Activated CD8-positive, alpha-beta memory T cell treated with anti-CD3 and anti-CD28 coated beads for 36 hours (primary cell): ENCODE data around the gene CDKN2D. TPM values are rescaled to one million over a fixed set of nuclear protein-coding genes. Genes with fewer than 3 reads are reported as not detected.
"Not testable (repeated sequence)": the region's sequence is repeated elsewhere in the genome, so short reads cannot be mapped to it uniquely, and the experiment has no call there.

ENCODE experiments used
- CTCF ChIA-PET: fragments of 350-600 bp; sonication (Branson Sonifier 250); formaldehyde crosslinking; loops from one replicate; lab custom pipeline; 2021; ENCODE audit warnings: antibody characterized with exemption; lab: Charles Lee
- POLR2A ChIA-PET: fragments of 350-600 bp; sonication (Branson Sonifier 250); formaldehyde crosslinking; loops from one replicate; lab custom pipeline; 2021; ENCODE audit warnings: antibody characterized with exemption; lab: Charles Lee
- total RNA-seq, 2 experiments: library from RNA; stranded (reverse); gene quantifications; one replicate each; pipeline ENCODE4 v1.2.3, GENCODE V29; 2021

CDKN2D gene
- total RNA-seq, 2 experiments from 2014 or later = 35.0 to 35.9 TPM

DNA sequence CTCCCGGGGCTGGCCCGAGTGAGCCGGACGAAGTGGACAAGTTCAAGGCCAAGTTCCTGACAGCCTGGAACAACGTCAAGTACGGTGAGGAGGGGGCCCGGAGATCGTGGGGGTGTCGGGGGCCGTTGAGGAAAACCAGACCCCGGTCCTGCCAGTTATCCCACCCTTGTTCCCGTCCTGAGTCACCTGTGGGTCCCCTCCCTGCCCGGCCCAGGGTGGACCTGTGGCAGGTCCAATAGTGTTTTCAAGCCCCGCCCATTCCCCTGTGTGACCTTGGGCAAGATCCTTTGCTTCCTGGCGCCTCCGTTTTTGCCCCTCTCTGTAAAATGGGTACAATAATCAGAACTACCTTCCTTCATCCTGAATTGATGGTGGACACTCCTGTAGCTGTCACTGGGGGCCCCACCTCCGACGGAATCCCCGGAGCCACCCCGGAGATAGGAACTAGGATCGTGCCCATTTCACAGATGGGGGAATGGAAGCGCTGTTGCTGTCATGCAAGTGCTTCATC lies 24.5 kb downstream of the CDKN2D start:
- POLR2A ChIA-PET = interaction anchor here (0.6 to 1.1 kb wide), 2 partner anchors 9 to 37 kb away, joined by 3 to 10 read pairs; no protein-coding TSS in a partner anchor
- CTCF ChIA-PET = interaction anchor here (0.6 to 0.9 kb wide), 2 partner anchors 9 to 158 kb away, joined by 3 to 5 read pairs; no protein-coding TSS in a partner anchor

DNA sequence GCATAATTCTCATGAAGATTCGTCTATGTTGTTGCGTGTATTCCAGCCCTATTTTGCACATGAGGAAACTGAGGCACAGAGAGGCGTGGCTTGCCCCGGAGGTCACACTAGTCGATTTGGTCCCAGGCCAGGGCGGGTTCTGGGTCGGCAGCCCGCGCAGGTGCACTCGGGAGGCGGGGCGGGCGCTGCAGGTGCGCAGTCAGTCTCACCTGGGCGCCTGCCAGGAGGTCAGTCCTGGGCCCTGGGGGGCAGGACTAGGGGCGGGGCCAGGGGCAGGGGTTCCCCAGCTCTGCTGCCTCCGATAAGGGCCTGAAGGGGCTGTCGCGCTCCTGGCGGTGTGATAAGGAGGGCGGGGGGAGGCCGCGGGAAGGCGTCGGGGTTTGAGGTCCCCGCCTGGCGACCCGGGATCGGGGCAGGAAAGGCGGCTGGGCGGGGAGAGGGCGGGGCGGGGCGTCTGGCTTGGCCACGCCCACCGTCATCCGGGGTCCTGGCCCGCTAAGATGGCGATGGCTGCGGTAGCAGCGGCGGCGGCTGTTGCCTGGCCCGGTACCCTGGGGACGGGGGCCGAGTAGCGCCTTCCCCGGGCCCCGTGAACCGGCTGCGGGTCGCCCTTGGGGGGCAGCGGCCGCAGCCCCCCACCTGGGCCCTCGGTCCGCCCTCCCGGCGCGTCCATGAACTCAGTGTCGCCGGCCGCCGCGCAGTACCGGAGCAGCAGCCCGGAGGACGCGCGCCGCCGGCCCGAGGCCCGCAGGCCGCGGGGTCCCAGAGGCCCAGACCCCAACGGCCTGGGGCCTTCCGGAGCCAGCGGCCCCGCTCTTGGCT lies 25.1 kb downstream of the CDKN2D start, which contains the start of gene ATG4D:
Gene ATG4D, plus strand, starts transcription at position 485 of the 822 bp plus-strand sequence. Its CDS starts 187 bp downstream, at position 672.
- CTCF ChIA-PET = interaction anchor here (1.1 to 3.1 kb wide), 5 partner anchors 9 to 139 kb away, joined by 3 to 16 read pairs (median 3); no protein-coding TSS in a partner anchor
- POLR2A ChIA-PET = interaction anchor here (1.0 kb wide), 1 partner anchor 15 kb away, joined by 4 read pairs; no protein-coding TSS in a partner anchor

DNA sequence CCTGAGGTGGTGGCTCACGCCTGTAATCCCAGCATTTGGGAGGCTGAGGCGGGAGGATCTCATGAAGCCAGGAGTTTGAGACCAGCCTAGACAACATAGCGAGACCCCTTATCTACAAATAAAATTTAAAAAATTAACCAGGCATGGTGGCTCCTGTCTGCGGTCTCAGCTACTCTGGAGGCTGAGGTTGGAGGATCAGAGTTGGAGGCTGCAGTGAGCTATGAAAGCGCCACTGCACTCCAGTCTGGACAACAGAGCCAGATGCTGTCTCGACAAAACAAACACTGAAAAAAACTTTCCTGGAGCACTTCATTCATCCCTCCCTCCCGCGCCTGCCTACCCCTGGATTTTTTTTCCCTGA lies 25.7 kb downstream of the CDKN2D start:
- POLR2A ChIA-PET = interaction anchor here (1.0 kb wide), 1 partner anchor 16 kb away, joined by 4 read pairs; no protein-coding TSS in a partner anchor
- CTCF ChIA-PET = interaction anchor here (1.1 to 3.1 kb wide), 7 partner anchors 10 to 139 kb away, joined by 3 to 16 read pairs (median 4); no protein-coding TSS in a partner anchor

DNA sequence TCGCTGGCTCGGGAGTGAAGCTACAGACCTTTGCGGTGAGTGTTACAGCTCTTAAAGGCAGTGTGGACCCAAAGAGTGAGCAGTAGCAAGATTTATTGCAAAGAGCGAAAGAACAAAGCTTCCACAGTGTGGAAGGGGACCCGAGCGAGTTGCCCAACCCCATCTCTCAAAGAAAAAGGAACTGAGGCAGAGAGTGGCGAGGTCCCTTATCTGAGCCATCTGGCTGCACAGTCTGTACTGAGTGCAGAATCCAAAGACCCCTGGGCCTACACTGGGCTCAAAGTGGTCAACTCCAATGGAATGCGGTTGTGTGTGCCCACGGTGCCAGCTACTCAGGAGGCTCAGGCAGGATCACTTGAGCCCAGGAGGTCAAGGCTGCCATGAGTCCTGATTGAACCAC lies 29.8 kb downstream of the CDKN2D start:
- POLR2A ChIA-PET = not testable (repeated sequence)

DNA sequence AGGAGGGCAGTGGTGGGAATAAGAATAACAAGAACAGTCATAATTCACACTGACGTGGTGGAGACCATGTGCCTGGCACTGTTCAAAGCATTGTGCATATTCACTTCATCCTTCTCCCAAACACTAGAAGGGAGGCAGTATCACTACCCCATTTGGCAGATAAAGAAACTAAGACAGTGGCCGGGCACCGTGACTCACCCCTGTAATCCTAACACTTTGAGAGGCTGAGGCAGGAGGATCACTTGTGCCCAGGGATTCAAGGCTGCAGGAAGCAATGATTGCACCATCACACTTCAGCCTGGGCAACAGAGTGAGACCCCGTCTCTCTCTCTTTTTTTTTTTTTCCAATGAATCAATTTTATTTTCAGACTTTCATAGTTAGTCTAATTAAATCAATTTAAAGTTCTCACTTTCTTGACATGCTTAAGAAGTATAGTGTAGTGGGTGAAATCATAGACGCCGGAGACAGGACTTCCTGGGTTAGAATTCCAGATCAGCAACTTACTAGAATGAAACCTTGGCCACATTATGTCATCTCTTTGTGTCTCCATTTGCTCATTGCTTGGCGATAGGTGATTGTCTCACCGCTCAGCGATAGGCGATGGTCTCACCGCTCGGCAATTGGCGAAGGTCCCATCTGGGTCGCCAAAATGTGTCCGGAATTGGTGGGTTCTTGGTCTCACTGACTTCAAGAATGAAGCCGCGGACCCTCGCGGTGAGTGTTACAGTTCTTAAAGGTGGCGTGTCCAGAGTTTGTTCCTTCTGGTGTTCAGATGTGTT lies 30.4 kb downstream of the CDKN2D start:
- ChIA-PET POLR2A (interaction anchor here (0.5 to 0.6 kb wide), 2 partner anchors 120 to 222 kb away, joined by 3 read pairs; no protein-coding TSS in a partner anchor), CTCF (interaction anchor here (0.8 kb wide), 1 partner anchor 33 kb away, joined by 3 read pairs; no protein-coding TSS in a partner anchor)

More for the DNA sequence above, 29.8 kb downstream of the CDKN2D start:
- CTCF ChIA-PET = interaction anchor here (0.7 to 0.8 kb wide), 2 partner anchors 34 to 163 kb away, joined by 3 read pairs; no protein-coding TSS in a partner anchor

DNA sequence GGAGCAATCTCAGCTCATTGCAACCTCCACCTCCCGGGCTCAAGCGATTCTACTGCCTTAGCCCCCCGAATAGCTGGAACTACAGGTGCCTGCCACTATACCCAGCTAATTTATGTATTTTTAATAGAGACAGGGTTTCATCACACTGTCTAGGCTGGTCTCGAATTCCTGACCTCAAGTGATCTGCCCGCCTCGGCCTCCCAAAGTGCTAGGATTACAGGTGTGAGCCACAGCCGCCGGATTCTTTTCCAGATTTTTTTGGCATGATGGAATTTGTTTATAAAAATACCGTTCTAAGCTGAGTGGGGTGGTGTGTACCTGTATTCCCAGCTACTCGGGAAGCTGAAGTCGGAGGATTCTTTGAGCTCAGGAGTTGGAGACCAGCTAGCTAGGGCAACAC lies 31.1 kb downstream of the CDKN2D start:
- CTCF ChIA-PET = interaction anchor here (0.9 kb wide), 1 partner anchor 107 kb away, joined by 3 read pairs; no protein-coding TSS in a partner anchor
- POLR2A ChIA-PET = interaction anchor here (0.5 to 0.6 kb wide), 2 partner anchors 121 to 222 kb away, joined by 3 read pairs; no protein-coding TSS in a partner anchor

DNA sequence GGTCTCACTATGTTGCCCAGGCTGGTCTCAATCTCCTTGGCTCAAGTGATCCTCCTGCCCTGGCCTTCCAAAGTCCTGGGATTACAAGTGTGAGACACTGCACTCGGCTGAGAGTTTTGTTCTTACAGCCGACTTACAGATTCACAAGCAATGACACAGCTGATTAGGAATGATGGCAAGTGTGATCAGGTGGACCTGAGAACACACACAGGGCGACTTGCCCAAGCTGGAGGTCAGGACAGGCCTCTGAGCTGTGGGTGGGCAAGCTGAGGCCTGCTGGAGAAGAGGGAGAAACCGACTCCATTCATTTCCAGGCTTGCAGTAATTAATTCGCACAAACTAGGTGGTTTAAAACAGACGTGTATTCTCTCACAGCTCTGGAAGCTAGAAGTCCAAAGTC lies 33.2 kb downstream of the CDKN2D start:
- ChIA-PET POLR2A (interaction anchor here (0.6 to 0.7 kb wide), 2 partner anchors 17 to 19 kb away, joined by 3 to 4 read pairs; no protein-coding TSS in a partner anchor), CTCF (interaction anchor here (0.6 to 1.8 kb wide), 4 partner anchors 19 to 109 kb away, joined by 3 to 5 read pairs (median 5); no protein-coding TSS in a partner anchor)

DNA sequence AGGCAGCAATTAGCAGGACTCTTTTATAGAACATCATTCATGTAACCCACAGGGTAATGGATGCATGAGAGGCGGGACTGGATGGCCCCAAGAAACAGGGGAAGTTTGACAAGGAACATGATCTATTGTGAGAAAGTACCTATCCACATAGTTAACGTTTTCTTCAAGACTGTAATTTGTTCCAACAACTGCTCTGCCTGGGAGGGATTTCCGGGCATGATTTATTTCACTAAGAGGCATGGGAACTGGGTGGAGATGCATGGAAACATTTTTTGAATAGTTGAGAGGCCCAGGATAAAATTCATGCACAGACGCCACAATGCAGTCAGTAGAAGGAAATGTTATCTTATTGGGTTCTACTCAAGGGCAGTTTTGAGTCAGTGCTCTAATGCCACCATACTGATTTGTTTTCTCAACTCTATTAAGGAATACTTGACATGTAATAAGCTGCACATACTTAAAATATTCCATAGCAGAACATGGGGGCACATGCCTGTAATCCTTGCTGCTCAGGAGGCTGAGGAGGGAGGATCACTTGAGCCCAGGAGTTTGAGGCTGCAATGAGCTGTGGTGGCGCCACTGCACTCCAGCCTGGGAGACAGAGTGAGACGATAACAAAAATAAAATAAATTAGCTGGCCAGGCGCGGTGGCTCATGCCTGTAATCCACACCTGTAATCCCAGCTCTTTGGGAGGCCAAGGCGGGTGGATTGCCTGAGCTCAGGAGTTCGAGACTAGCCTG lies 35.0 kb downstream of the CDKN2D start:
- POLR2A ChIA-PET = no interaction called here
- CTCF ChIA-PET = interaction anchor here (0.8 to 1.0 kb wide), 2 partner anchors 29 to 153 kb away, joined by 3 to 4 read pairs; no protein-coding TSS in a partner anchor

DNA sequence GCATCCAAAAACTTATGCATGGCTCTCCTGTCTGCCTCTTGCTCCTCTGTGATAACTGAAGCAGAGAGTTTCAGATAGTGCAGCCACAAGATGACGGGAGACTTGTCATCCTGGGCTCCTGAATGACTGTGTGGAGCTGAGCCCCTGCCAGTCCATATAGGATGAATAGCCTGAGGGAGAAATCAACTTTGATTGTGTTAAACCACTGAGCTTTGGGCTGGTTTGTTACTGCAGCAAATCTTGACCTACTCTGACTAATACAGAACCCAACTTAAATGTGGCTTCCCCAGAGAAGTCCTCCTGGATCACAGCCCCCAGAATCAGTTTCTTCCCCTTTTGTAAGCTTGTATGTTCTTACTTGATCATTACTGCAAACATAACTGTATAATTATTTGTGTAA lies 36.3 kb downstream of the CDKN2D start:
- ChIA-PET POLR2A (interaction anchor here (0.7 kb wide), 1 partner anchor 326 kb away, joined by 6 read pairs; no protein-coding TSS in a partner anchor), CTCF (interaction anchor here (1.1 kb wide), 1 partner anchor 9 kb away, joined by 3 read pairs; no protein-coding TSS in a partner anchor)

DNA sequence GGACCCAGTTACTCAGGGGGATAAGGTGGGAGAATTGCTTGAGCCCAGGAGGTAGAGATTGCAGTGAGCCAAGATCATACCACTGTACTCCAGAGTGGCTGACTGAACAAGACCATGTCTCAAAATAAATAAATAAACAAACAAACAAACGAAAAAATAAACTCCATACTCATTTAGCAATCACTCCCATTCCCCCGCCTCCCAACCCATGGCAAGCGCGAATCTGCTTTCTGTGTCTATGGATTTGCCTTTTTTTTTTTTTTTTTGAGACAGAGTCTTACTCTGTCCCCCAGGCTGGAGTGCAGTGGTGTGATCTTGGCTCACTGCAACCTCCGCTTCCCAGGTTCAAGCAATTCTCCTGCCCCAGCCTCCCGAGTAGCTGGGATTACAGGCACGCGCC lies 41.9 kb downstream of the CDKN2D start:
- POLR2A ChIA-PET = not testable (repeated sequence)
- CTCF ChIA-PET = interaction anchor here (0.6 kb wide), 1 partner anchor 1350 kb away, joined by 4 read pairs; no protein-coding TSS in a partner anchor

DNA sequence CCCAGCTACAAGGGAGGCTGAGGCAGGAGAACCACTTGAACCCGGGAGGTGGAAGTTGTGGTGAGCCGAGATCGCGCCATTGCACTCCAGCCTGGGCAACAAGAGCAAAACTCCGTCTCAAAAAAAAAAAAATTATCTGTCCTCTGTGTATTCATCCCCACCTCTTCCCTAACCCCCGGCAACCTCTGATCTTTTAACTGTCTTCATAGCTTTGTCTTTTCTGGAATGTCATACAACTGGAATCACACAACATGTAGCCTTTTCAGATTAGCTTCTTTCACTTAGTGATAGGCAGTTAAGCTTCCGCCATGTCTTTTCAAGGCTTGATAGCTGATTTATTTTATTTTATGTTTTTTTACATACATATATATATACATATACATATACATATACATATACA lies 43.1 kb downstream of the CDKN2D start:
- POLR2A ChIA-PET = no interaction called here
- CTCF ChIA-PET = interaction anchor here (1.4 kb wide), 1 partner anchor 55 kb away, joined by 3 read pairs; no protein-coding TSS in a partner anchor

DNA sequence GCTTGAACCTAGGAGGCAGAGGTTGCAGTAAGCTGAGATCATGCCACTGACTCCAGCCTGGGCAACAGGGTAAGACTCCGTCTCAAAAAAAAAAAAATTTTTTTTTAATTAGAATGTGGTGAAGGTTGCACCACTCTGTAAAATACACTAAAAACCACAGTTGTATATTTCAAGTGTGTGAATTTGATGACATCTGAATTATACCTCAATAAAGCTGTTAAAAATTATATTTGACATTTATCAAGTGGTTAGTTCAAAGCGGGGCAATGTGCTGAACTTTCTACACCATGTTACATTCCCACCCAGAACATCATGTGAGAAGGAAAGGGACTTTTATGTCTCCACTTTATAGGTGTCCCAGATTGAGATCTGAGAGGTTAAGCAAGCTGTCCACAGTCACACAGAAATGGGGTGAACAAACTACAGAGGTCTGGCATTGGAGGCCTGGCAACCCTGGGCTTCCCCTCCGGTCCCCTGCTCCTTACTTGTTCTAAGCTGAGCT lies 45.6 kb downstream of the CDKN2D start:
- POLR2A ChIA-PET = no interaction called here
- CTCF ChIA-PET = interaction anchor here (0.8 kb wide), 2 partner anchors 38 to 58 kb away, joined by 3 read pairs; no protein-coding TSS in a partner anchor

DNA sequence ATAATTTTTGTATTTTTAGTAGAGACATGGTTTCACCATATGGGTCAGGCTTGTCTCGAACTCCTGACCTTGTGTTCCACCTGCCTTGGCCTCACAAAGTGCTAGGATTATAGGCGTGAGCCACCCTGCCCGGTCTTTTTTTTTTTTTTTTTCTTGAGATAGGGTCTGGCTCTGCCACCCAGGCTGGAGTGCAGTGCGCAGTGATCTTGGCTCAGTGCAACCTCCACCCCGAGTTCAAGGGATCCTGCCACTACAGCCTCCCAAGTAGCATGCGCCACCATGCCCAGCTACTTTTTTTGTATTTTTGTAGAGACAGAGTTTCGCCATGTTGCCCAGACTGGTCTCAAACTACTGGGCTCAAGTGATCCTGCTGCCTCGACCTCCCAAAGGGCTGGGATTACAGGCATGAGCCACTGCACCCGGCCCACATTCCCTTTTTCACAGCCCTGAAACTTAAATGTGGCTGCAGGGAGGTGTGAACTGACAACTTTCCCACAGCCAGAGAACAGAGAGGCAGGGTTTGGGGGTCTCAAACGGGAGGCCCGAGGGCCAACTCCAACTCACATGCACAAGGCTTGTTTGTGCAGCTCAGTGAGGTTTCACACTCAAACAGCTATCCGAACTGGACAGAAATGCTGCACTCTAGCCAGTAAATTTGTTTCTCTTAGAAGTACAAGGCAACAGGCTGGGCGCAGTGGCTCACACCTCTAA lies 47.2 kb downstream of the CDKN2D start:
- ChIA-PET CTCF (interaction anchor here (0.6 kb wide), 1 partner anchor 26 kb away, joined by 3 read pairs; no protein-coding TSS in a partner anchor), POLR2A (interaction anchor here (0.6 kb wide), 1 partner anchor 93 kb away, joined by 4 read pairs; no protein-coding TSS in a partner anchor)

DNA sequence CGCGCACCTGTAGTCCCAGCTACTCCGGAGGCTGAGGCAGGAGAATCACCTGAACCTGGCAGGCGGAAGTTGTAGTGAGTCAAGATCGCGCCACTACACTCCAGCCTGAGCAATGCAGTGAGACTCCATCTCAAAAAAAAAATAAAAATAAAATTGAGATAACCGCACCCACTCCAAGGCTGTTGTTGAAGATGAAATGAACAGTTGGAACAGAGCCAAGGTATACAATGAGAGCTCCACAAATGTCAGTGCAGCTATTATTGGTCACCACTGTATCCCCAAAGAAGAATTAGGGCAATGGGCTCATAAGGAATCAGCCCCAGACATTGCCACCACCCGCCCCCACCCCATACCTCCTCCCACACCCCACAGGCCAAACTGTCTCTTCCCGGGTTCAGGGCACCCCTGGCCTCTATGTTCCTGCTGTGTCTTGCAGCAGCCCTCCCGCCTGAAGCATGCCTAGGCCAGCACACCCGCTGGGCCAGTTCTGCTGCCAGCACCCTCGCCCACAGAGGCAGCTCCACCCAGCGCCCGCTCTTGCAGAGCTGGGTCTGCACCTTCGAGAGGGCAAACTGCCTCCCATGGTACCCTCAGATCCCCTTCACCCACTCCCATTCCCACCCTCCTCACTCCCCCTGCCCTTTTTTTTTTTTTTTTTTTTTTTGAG lies 48.0 kb downstream of the CDKN2D start:
- CTCF ChIA-PET = interaction anchor here (0.6 to 1.1 kb wide), 4 partner anchors 11 to 60 kb away, joined by 3 to 4 read pairs (median 3); no protein-coding TSS in a partner anchor

DNA sequence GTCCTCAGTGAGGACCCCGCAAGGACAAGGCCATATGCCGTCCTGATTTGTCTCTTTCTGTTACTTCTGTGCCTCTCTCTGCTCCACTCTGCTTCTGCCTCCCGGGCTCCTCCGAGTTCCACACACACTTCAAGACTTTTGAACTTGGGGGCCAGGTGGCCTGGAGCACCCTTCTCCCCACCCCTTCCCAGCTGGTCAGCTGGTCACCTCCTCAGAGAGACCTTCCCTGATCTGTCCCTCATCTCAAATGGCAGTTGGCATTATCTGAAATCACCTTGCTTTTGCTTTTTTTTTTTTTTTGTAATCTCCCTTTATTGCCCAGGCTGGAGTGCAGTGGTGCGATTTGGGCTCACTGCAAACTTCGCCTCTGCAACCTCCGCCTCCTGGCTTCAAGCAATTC lies 49.4 kb downstream of the CDKN2D start:
- ChIA-PET CTCF (interaction anchor here (1.1 kb wide), 1 partner anchor 62 kb away, joined by 3 read pairs; no protein-coding TSS in a partner anchor), POLR2A (no interaction called here)

More for the DNA sequence above, 48.0 kb downstream of the CDKN2D start:
- POLR2A ChIA-PET = interaction anchor here (0.6 kb wide), 1 partner anchor 92 kb away, joined by 4 read pairs; no protein-coding TSS in a partner anchor
